Measurements from ENCODE around the gene USP10. TPM values are rescaled to one million over a fixed set of nuclear protein-coding genes. Genes with fewer than 3 reads are reported as not detected.

The USP10 gene
- total RNA-seq, 1 experiment from 2014 or later: 50.4 TPM

- H3K4me2 ChIP-seq (ENCODE audit: low read length): no peak overlapping the region
- H3K9me3 ChIP-seq (ENCODE audit: low read length): no peaks in the 10 kb centered on the region
- POLR2A ChIA-PET (ENCODE audit: unreplicated experiment): no interaction called here
- no peaks in the 10 kb centered on the region for H3K9me2 ChIP-seq (replicated peaks; ENCODE audit: low read length)
- TF ChIP-seq CTCF (conservative IDR thresholded peaks at IDR 0.05; ENCODE audit: low read depth, low read length) (no peak), EZH2phosphoT487 (IDR thresholded peaks at IDR 0.05; ENCODE audit: borderline replicate concordance, low read length) (no peak), EZH2 (IDR thresholded peaks at IDR 0.05; ENCODE audit: low read length, unreplicated experiment) (no peak)
- no peaks in the 10 kb centered on the region for H3F3A ChIP-seq (ENCODE audit: low read length, unreplicated experiment)
- no peaks in the 10 kb centered on the region for H3K27me3 ChIP-seq (ENCODE audit: low read length)
- no peak for DNase-seq
- H3K9ac ChIP-seq (ENCODE audit: low read length): no peak overlapping the region
- no TSS peak for BruUV-seq (replicated peaks)
- no peak overlapping the region for H3K27ac ChIP-seq (ENCODE audit: low read length)
- H4K20me1 ChIP-seq (ENCODE audit: low read length): no peaks in the 10 kb centered on the region
- H3K79me2 ChIP-seq (ENCODE audit: low read length): no peaks in the 10 kb centered on the region
- intact Hi-C loops (cut with micrococcal nuclease): no loop called here
- ATAC-seq: no peak
- H3K36me3 ChIP-seq (ENCODE audit: low read depth, low read length): no peaks in the 10 kb centered on the region
- H2AFZ ChIP-seq (ENCODE audit: low read length): no peak overlapping the region
- H3K4me1 ChIP-seq (ENCODE audit: insufficient read depth, low read length): peaks cover 8% of the 10 kb centered on the region
- CTCF ChIA-PET: no interaction called here
- no peak overlapping the region for H3K4me3 ChIP-seq (ENCODE audit: low read length)
Observed at GRCh38 chr16:84811529-84811928, 111.7 kb downstream of the USP10 start.

- no peak for ATAC-seq
- CTCF ChIA-PET: no interaction called here
- Histone ChIP-seq H3K79me2 (ENCODE audit: low read length) (no peaks in the 10 kb centered on the region), H3K27ac (ENCODE audit: low read length) (no peak overlapping the region), H3K27me3 (ENCODE audit: low read length) (no peaks in the 10 kb centered on the region), H2AFZ (ENCODE audit: low read length) (no peak overlapping the region), H3K9me2 (replicated peaks; ENCODE audit: low read length) (no peaks in the 10 kb centered on the region), H3K4me2 (ENCODE audit: low read length) (no peak overlapping the region), H3K4me3 (ENCODE audit: low read length) (no peak overlapping the region), H3K4me1 (ENCODE audit: insufficient read depth, low read length) (no peaks in the 10 kb centered on the region), H4K20me1 (ENCODE audit: low read length) (no peaks in the 10 kb centered on the region), H3K9ac (ENCODE audit: low read length) (no peak overlapping the region), H3K36me3 (ENCODE audit: low read depth, low read length) (no peaks in the 10 kb centered on the region), H3F3A (ENCODE audit: low read length, unreplicated experiment) (no peaks in the 10 kb centered on the region), H3K9me3 (ENCODE audit: low read length) (no peaks in the 10 kb centered on the region)
- no TSS peak for BruUV-seq (replicated peaks)
- TF ChIP-seq EZH2 (IDR thresholded peaks at IDR 0.05; ENCODE audit: low read length, unreplicated experiment) (no peak), EZH2phosphoT487 (IDR thresholded peaks at IDR 0.05; ENCODE audit: borderline replicate concordance, low read length) (no peak), CTCF (conservative IDR thresholded peaks at IDR 0.05; ENCODE audit: low read depth, low read length) (no peak)
- DNase-seq: no peak
- intact Hi-C loops (cut with micrococcal nuclease): no loop called here
- POLR2A ChIA-PET (ENCODE audit: unreplicated experiment): no interaction called here
Observed at GRCh38 chr16:84813141-84813934, 113.5 kb downstream of the USP10 start.

GRCh38 chr16:84815462-84815861 lies 115.7 kb downstream of the USP10 start:
- ATAC-seq (no peak), DNase-seq (no peak)
- intact Hi-C loops (cut with micrococcal nuclease): no loop called here
- H4K20me1 ChIP-seq (ENCODE audit: low read length): no peaks in the 10 kb centered on the region
- H3K9me2 ChIP-seq (replicated peaks; ENCODE audit: low read length): no peaks in the 10 kb centered on the region
- peaks cover 6% of the 10 kb centered on the region for H3K4me1 ChIP-seq (ENCODE audit: insufficient read depth, low read length)
- H2AFZ ChIP-seq (ENCODE audit: low read length): no peak overlapping the region
- no peaks in the 10 kb centered on the region for H3K27me3 ChIP-seq (ENCODE audit: low read length)
- BruUV-seq (replicated peaks): no TSS peak
- H3K27ac ChIP-seq (ENCODE audit: low read length): no peak overlapping the region
- ChIA-PET POLR2A (ENCODE audit: unreplicated experiment) (no interaction called here), CTCF (no interaction called here)
- no peak overlapping the region for H3K4me3 ChIP-seq (ENCODE audit: low read length)
- H3K79me2 ChIP-seq (ENCODE audit: low read length): no peaks in the 10 kb centered on the region
- H3K36me3 ChIP-seq (ENCODE audit: low read depth, low read length): no peaks in the 10 kb centered on the region
- no peak overlapping the region for H3K9ac ChIP-seq (ENCODE audit: low read length)
- H3K9me3 ChIP-seq (ENCODE audit: low read length): no peaks in the 10 kb centered on the region
- H3F3A ChIP-seq (ENCODE audit: low read length, unreplicated experiment): no peaks in the 10 kb centered on the region
- TF ChIP-seq EZH2phosphoT487 (IDR thresholded peaks at IDR 0.05; ENCODE audit: borderline replicate concordance, low read length): no peak
- no peak for TF ChIP-seq CTCF (conservative IDR thresholded peaks at IDR 0.05; ENCODE audit: low read depth, low read length)
- TF ChIP-seq EZH2 (IDR thresholded peaks at IDR 0.05; ENCODE audit: low read length, unreplicated experiment): no peak
- no peak overlapping the region for H3K4me2 ChIP-seq (ENCODE audit: low read length)

Measured in PC-3 (cell line).